WI38 (cell line): ENCODE measurements around the gene PHYH.
"Not testable (repeated sequence)": the region's sequence is repeated elsewhere in the genome, so short reads cannot be mapped to it uniquely, and the experiment has no call there.

ENCODE experiments used
- H3K4me3 ChIP-seq: 2 replicates; pipeline ENCODE4 v1.5.1; 2011; ENCODE audit warnings: low read depth, mild to moderate bottlenecking, control low read depth, low read length
- TF ChIP-seq, protein P1 (sequence below): IDR thresholded peaks from 2 replicates; pipeline ENCODE4 v1.5.1; 2012; ENCODE audit warnings: low read depth, mild to moderate bottlenecking, control low read depth, low read length

The PHYH gene

GRCh38 chr10:13291061-13291460 lies 8.8 kb downstream of the PHYH start:
- H3K4me3 ChIP-seq: no peak overlapping the region
- TF ChIP-seq, protein P1, sequence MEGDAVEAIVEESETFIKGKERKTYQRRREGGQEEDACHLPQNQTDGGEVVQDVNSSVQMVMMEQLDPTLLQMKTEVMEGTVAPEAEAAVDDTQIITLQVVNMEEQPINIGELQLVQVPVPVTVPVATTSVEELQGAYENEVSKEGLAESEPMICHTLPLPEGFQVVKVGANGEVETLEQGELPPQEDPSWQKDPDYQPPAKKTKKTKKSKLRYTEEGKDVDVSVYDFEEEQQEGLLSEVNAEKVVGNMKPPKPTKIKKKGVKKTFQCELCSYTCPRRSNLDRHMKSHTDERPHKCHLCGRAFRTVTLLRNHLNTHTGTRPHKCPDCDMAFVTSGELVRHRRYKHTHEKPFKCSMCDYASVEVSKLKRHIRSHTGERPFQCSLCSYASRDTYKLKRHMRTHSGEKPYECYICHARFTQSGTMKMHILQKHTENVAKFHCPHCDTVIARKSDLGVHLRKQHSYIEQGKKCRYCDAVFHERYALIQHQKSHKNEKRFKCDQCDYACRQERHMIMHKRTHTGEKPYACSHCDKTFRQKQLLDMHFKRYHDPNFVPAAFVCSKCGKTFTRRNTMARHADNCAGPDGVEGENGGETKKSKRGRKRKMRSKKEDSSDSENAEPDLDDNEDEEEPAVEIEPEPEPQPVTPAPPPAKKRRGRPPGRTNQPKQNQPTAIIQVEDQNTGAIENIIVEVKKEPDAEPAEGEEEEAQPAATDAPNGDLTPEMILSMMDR: no peak

- TF ChIP-seq, protein P1: no peak
- no peak overlapping the region for H3K4me3 ChIP-seq
Observed at GRCh38 chr10:13284050-13284449, 15.8 kb downstream of the PHYH start.

- not testable (repeated sequence) for H3K4me3 ChIP-seq
Observed at GRCh38 chr10:13282348-13282747, 17.5 kb downstream of the PHYH start.

- TF ChIP-seq, protein P1: 0 out of 2 replicates have a peak, but pooled peaks have one; percentile 6
- no peak overlapping the region for H3K4me3 ChIP-seq
Observed at GRCh38 chr10:13276749-13277365, 23.0 kb downstream of the PHYH start.

DNA sequence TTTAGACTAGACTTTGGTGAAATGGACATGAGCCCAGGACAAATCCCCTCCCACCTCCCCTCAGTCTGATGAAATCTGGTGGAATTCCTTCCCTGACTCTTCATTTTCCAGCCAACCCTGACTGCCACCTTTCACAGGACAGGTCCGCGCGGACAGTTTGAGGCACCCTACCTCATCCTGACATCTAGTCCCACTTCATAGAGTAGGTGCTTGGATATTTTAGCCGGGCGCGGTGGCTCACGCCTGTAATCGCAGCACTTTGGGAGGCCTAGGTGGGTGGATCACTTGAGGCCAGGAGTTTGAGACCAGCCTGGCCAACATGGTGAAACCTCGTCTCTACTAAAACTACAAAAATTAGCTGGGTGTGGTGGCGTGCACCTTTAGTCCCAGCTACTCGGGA lies 23.7 kb downstream of the PHYH start:
- not testable (repeated sequence) for H3K4me3 ChIP-seq

GRCh38 chr10:13272164-13272571 lies 27.7 kb downstream of the PHYH start:
- TF ChIP-seq, protein P1: no peak
- H3K4me3 ChIP-seq: peak overlapping the region; percentile 1; the same call in 1 of the 2 replicates

- TF ChIP-seq, protein P1: peak; percentile 53
- peak overlapping the region; percentile 1; the same call in 1 of the 2 replicates for H3K4me3 ChIP-seq
Observed at GRCh38 chr10:13271552-13272163, 28.2 kb downstream of the PHYH start.

- TF ChIP-seq, protein P1: no peak
- H3K4me3 ChIP-seq: no peak overlapping the region
Observed at GRCh38 chr10:13270877-13271551, 28.9 kb downstream of the PHYH start.
